GM19438 (cell line): ENCODE measurements around the gene PXT1.
A peak's percentile ranks its signal among the peaks of the same experiment; 100 is the strongest.
"Not testable (repeated sequence)": the region's sequence is repeated elsewhere in the genome, so short reads cannot be mapped to it uniquely, and the experiment has no call there.

Experiments used
- ATAC-seq: cut with Tn5 transposase; IDR thresholded peaks from one replicate; pipeline ENCODE4 v1.9.1; 2021; ENCODE audit warnings: low read depth; ENCODE audit not compliant: unreplicated experiment

Gene PXT1

DNA sequence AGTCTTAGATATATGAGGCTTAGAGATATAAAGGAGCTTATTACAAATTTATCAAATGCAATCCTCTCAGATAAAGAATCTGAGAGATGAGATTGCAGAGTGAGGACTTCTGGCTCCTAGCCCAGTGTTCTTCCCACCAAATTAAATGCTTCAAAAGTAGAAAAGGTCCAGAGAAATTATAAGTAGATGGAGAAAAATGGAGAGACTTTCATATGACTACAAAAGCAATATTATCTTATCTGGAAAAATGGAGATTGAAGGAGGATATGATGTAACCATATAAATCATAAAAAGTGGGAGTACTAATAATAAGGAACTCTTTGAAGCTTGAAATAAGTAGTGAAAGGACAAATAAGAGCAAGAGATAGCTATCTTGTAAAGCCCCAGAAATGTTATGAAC, 3.0 kb upstream of the PXT1 start:
- no peak for ATAC-seq

DNA sequence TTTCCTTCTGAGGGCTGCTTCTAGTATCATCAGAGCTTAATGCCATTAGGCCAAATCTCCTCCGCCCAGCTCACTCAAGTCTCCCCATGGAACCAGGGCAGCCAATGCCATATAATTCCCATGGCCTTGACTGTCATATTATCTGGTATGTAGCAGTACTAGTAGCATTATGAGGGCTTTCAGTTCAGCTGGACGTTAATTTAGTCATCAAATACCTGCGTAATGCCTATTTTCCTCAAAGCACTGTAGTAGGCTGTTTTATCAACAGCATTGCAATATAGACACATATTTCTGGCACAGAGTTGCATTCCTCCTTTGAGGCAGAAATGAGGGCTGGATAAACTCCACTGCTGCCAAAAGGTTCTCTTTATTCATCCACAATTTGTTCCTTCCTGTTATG, 1.8 kb upstream of the PXT1 start:
- ATAC-seq: no peak

DNA sequence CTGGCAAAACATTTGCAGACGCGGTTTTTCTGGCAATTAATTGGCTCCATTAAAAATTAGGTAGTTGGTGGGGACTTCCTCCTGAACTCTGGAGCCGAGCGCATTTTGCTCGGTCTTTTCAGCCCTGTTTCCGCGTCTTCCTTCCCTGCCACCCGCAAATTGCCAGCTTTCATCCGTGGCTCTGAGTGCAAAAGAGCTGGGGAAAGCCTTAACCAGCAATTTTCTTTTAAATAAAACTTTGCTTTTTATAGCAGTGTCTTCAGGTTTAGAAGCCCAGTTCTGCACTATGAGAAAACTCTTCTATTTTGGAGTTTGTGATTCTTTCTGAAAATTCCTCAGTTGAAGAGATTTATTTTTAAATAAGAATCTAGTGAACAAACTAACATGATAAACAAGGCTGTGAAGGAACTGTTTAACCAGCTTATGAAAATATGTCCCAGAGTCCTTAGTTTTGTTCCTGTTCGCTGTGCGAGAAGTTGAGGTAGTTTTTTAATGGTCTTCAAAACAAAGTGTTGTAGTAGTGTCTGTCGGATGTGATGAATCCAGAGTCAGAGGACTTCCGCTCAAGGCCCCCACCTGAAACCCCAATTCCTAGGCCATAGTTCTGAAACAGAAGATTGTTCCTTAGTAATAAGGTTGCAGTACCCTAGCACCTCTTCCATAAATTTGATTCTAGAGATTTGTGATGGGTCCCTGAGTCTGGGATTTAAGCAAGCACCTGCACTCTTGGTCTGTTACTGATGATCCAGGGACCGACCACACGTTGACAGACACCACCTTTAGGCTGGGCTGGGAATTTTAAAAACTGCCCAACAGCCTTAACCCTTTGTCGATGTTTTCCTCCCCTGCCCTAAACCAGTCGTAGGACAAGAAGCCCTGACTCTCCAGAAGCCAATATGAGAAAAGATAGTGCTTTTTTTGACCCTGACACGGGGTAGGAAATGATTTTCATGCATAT, 1.1 kb upstream of the PXT1 start:
- no peak for ATAC-seq

DNA sequence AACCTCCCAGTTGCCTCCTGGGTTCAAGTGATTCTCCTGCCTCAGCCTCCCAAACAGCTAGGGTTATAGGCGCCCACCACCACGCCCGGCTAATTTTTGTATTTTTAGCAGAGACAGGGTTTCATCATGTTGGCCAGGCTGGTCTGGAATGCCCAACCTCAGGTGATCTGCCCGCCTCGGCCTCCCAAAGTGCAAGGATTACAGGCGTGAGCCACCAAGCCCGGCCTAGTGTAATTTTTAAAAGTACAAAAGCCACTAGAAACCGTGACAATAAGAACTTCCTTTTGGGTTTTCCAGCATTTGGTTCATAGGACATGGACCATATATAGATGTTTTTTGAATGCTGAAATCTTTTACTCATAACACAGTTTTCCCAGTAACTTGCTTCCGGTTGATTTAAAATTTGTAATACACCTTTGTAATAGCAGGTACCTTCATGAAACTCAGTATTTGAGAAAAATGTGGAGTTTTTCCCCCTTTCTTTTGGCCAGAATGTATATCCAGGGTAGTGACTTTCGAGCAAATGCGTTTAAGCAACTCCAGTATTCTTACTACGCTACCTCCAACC, 467 bp downstream of the PXT1 start:
- ATAC-seq: no peak

DNA sequence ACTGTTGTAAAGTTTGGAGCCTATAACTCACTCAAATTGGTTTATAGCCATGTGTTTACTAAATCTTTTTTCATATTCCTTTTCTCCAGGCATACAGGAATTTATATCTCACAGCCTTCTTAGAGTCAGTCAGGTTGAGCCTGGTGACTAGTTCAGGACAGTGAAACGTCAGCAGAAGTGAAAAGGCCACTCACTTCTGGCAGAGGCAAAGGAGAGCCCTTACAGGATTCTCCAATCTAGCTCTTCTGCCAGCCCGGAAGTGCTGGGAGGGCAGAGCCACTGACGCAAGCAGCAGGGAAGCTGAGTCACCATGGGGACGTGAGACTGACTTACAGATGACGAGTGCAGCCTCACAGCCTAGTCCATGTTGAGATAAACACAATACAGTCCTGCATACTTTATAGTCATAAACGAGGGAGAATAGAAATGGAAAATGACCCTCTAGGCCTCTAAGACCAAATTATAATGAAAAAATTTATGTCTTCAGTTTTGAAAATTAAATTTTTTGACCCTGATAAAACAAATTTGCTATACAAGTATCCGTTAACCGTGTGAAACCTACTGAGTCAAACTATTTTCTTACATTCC, 1.3 kb downstream of the PXT1 start:
- peak; percentile 44 for ATAC-seq

DNA sequence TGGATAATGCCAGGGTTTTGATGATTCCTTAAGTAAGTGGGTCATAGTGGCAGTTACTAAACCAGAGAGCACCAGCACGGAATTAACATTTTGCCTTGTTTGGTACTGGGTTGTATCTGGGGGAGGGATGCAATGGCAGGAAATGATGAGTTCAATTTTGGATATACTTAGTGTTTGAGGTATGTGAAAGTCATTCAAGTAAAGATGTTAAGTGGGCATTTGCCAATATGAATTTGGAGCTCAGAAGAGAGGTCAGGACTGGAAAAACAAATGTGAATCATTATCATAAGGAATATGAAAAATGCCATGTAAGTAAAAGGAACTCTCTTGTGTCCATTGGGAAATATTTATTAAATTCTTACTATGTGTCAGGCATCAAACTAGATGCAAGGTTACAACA, 6.2 kb downstream of the PXT1 start:
- ATAC-seq: no peak

DNA sequence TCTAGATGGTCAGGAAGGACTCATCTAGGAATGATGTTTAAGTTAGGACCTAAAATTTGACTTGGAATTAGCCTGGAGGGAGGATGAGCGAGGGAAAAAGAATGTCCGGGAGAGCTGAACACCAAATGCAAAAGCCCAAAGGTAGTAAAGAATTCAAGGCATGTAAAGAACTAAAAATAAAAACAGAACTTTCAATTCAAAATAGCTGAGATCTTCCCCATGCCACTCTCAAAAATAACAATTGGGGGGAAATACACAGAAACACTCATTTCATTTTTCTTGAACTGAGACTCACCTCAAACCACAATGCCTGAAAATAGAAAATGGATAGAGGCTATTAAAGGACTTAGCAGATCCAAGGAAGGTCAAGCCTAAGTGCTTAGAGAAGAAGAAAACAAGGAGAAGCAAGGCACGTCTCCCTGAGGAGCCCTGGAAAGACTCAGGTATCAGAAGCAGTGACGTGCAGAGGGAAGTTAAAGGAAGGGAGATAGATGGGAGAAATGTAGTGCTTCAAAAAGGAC, 10.4 kb downstream of the PXT1 start:
- ATAC-seq: no peak

DNA sequence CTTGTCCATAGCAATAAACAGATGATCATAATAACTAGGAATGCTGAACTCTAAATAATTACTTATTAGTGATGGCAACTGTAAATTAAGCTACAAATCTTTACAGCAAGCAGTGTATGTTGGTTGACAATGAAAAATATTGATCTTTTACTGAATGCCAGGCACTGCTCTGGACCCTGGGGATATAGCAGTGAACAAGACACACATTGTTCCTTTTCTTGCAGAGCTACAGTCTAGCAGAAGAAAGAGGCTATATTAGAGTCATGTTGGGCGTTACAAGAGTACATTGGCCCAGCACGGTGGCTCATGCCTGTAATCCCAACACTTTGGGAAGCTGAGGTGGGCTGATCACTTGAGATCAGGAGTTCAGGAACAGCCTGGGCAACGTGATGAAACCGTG, 11.5 kb downstream of the PXT1 start:
- no peak for ATAC-seq

DNA sequence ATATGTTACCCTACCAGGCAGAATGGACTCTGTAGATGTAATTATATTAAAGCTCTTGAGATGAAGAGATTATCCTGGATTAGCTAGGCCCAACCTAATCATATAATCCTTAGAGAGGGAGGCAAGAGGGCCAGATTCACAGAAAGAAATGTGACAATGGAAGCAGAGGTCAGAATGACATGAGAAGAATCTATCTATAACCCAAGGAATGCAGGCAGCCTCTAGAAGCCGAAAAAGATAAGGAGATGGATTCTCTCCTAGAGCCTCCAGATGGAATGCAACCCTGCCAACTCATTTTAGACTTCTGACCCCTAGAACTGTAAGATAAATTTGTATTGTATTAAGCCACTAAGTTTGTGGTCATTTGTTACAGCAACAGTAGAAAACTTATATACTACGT, 12.3 kb downstream of the PXT1 start:
- no peak for ATAC-seq

DNA sequence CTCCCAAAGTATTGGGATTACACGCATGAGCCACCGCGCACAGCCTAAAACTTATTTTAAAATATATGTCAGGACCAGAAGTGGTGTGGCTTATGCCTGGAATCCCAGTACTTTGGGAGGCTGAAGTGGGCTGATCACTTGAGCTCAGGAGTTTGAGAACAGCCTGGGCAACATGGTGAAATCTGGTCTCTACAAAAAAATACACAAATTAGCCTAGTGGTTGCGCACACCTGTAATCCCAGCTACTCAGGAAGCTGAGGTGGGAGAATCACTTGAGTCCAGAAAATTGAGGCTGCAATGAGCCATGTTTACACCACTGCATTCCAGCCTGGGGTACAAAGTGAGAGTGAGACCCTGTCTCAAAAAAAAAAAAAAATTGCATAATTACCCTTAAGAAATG, 13.7 kb downstream of the PXT1 start:
- no peak for ATAC-seq

DNA sequence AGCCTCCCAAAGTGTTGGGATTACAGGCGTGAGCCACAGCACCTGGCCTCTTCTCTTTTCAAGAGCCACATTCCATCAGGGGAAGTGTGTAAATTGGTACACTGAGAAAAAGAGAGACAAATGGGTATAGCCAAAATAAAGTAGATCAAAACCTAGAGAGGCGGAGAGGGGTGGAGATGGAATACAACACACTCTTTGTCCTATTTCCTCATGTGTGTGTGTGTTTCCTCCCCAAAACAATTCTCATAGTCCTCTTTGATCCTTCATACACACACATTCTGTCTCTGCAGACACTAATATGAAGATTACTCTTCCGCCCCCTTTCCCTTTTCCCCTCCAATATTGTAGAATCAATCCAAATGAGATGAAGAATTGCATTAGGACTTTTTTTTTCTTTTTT, 16.0 kb downstream of the PXT1 start:
- no peak for ATAC-seq

DNA sequence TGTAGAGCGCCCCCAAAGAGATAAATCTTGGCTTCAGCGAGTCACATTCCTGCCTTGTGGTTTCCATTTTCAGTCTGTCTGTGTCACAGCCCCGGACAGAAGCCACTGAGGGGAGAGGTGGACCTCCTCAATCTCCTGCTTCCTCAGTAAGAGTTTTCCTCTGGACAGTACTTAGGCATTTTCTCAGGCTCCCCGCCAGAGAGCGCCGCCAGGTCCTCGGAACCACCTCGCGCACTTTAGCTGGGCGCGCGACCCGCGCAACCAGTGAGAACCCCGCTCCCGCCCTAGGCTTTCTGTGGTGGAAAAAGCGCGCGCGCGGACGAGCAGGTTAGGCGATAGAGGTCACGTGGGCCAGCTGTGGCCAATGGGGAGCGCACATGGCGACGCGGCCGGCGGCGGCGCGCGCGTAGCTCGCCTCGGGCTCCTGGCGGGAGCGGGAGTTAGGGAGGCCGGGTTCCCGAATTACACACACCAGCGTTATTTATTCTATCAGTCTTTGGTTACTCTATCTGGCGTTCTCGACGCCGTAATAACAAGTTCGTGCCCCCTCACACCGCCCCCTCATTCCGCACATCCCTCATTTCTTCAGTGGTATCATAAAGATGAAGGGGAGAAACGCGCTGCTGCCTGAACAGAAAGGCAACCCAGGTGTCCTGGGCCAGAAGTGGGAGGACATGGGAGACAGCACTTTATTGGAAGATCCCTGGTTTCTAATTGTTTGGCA, 19.4 kb downstream of the PXT1 start:
- peak; percentile 86 for ATAC-seq

DNA sequence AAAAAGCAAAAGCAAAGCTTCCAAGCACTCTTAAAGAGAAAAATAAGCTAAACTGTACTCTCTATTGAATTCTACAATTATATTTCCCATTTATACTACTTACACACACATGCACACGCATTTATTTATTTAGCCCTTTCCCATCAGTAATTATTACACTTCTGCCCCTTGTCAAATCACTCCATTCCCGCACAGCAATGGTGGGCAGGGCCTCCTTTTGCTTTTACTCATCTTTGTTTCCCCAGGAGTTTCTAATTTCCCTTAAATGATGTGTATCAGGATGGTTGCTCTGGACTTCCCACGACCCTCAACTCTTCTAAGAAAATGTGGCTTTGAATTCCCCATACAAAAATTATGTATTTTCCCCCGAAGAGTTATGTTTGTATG, 19.9 kb downstream of the PXT1 start:
- no peak for ATAC-seq

DNA sequence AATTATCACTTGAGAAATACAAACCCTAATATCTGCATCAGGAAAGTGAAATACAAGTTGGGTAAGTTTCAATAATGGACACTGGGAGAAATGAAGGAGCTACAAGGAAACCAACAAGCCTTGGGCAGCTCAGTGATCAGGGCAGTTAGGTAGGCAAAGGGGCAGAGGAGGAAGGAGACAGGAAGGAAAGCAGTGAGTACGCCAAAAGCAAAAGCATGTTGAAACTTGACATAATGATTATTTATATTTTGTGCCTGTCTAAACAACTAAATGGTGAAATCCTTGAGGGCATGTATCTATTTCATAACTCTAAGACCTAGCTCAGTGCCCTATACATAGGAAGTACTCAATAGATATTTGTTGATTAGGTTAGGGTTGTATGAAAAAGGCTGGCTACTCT, 23.3 kb downstream of the PXT1 start:
- ATAC-seq: no peak

DNA sequence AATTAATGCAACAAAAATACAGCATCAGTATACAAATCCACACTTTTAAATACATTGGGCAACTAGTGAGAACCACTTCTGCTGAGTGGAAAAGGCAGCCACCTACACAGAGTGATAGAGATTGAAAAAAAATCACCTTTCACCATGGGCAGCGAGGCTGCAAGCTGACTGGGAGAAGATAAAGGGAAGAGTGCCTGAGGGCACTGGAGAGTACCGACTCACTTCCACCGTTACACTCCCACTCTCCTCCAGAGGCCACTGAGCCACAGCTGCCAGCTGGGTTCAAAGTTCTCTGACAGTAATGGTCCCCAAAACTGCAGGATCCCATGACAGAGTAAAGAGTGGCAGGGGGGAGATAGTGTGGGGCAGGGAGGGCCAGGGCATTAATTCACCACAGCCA, 24.1 kb downstream of the PXT1 start:
- ATAC-seq: no peak

DNA sequence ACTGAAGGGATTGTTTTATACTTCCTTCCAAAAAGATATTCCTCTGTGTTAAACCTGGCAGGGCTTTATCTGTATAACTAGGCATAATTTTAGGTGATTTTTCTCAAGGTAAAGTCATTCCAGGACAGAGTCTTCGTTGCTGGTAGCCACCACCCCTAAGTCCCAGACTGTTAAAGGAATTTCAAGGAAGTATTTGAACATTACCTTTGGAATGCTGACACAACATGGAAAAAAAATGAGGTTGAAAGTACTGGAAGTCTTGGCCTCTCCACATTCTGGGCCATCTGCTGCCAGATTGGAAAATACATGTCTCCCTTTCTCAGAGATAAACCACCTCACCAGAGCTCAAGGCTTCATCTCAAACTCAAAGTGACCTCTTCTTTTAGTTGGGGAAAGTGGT, 28.2 kb downstream of the PXT1 start:
- no peak for ATAC-seq

DNA sequence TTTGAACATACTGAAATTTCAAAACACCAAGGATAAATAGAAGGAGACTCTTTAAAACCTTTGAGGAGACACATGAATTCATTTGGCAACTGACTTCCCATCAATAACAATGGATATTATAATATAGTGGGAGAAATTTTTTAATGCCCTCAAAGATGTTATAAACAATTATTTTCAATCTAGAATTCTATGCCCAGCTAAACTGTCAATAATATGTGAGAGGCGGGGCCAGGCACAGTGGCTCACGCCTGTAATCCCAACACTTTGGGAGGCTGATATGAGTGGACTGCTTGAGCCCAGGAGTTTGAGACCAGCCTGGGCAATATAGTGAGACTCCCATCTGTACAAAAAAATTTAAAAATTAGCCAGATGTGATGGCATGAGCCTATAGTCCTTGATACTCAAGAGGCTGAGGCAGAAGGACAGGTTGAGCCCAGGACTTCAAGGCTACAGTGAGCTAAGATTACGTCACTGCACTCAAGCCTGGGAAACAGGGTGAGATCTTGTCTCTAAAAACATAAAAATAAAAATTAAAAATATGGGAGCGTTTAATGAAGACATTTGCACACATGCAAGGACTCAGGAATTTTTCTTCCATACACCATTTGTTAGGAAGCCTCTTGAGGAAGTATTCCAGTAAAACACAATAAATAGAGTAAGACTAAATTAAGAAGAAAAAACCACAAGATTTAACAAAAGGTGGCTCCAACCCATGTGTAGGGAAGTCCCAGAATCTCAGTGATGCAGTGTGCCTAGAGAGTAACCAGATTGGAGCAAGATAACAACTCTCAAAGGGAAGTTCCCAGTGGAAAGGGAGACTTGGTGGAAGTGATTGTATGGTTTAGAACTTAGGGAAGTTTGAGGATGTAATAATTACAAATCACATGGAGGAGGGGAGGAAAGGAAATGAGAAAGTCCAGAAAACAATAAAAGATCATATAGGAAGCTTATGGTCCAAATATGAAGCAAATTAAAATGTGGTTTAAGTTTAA, 28.9 kb downstream of the PXT1 start:
- ATAC-seq: no peak

DNA sequence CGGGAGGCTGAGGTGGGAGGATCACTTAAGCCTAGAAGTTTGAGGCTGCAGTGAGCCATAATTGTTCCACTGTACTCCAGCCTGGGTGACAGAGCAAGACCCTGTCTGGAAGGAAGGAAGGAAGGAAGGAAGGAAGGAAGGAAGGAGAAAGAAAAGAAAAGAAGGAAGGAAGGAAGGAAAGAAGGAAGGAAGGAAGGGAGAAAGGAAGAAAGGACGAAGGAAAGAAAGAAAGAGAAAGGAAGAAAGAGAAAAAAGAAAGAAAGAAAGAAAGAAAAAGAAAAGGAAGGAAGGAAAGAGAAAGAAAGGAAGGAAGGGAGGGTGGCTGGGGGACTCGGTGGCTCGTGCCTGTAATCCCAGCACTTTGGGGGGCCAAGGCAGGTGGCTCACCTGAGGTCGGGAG, 32.9 kb downstream of the PXT1 start:
- ATAC-seq: not testable (repeated sequence)

DNA sequence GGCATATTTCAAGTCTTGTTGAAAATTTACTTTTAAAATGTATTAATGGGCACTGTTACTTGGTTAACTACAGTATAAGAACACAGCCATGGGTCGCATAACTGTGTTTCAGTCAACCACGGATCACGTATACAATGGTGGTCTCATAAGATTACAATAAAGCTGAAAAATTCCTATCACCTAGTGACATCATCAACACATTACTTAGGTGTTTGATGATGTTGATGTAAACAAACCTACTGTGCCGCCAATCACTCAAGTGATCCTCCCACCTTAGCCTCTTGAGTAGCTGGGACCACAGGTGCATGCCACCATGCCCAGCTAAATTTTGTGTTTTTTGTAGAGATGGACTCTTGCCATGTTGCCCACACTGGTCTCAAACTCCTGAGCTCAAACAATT, 38.5 kb downstream of the PXT1 start:
- no peak for ATAC-seq

DNA sequence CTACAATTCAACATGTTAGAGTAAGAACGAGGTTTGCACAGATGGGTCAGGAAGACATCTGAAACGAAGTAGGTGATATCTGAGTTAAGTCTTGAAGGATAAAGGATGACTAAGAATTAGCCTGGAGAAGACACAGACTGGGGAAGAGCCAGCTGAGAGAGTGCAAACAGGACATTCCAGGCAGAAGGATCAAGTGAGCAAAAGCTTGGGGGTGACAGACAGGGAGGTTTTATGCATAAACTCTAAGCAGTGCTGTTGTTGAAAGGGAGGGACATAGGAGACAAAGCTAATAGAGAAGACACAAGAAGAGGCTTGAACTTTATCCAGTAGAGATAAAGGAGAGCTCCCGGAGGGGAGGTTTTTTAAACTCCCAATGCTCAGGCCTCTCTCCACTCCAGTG, 40.2 kb downstream of the PXT1 start:
- no peak for ATAC-seq
